ENCODE results near the gene LRRC4.

Gene LRRC4

GRCh38 chr7:127986581-127987521 lies 44.4 kb downstream of the LRRC4 start:
- Histone ChIP-seq H3K9ac (ENCODE audit: low read length) (no peak overlapping the region), H3K4me1 (ENCODE audit: insufficient read depth, low read length) (peaks cover 6% of the 10 kb centered on the region), H3K27ac (ENCODE audit: low read depth, low read length) (no peak overlapping the region), H3K9me3 (ENCODE audit: low read length) (no peaks in the 10 kb centered on the region), H3K36me3 (ENCODE audit: insufficient read depth, low read length) (no peaks in the 10 kb centered on the region), H3K4me3 (ENCODE audit: low read depth in 1 of 2, low read length in 2 of 2) (no peak overlapping the region), H3K27me3 (ENCODE audit: control insufficient read depth in 1 of 2, insufficient read depth in 2 of 2, low read length in 2 of 2) (no peaks in the 10 kb centered on the region)

GRCh38 chr7:127983804-127984332 lies 47.4 kb downstream of the LRRC4 start:
- no peaks in the 10 kb centered on the region for H3K36me3 ChIP-seq (ENCODE audit: insufficient read depth, low read length)
- H3K9ac ChIP-seq (ENCODE audit: low read length): no peak overlapping the region
- no peak overlapping the region for H3K27ac ChIP-seq (ENCODE audit: low read depth, low read length)
- H3K4me1 ChIP-seq (ENCODE audit: insufficient read depth, low read length): peaks cover 5% of the 10 kb centered on the region
- H3K27me3 ChIP-seq (ENCODE audit: control insufficient read depth in 1 of 2, insufficient read depth in 2 of 2, low read length in 2 of 2): no peaks in the 10 kb centered on the region
- H3K4me3 ChIP-seq (ENCODE audit: low read depth in 1 of 2, low read length in 2 of 2): no peak overlapping the region
- H3K9me3 ChIP-seq (ENCODE audit: low read length): no peaks in the 10 kb centered on the region

DNA sequence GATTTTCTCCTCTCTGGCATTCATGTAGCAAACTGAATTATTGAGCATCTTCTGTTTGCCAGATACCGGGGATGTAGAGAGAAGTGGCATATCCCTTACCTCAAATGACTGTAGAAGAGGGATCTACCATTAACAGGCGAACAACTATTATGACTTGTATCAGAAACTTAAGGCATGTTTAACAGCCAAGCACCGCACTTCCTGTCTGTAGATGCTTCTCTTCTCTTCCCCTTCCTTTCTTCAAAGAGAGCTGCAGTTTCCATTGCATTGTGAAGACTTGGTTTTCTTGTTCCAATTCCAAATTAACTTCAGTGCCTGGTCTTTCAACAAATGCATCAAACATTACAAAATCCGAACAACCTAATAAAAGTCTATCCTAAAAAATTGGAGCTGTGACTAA lies 49.3 kb downstream of the LRRC4 start:
- no peaks in the 10 kb centered on the region for H3K36me3 ChIP-seq (ENCODE audit: insufficient read depth, low read length)
- H3K4me1 ChIP-seq (ENCODE audit: insufficient read depth, low read length): no peaks in the 10 kb centered on the region
- no peak overlapping the region for H3K4me3 ChIP-seq (ENCODE audit: low read depth in 1 of 2, low read length in 2 of 2)
- H3K9ac ChIP-seq (ENCODE audit: low read length): no peak overlapping the region
- no peak overlapping the region for H3K27ac ChIP-seq (ENCODE audit: low read depth, low read length)
- H3K27me3 ChIP-seq (ENCODE audit: control insufficient read depth in 1 of 2, insufficient read depth in 2 of 2, low read length in 2 of 2): no peaks in the 10 kb centered on the region
- no peaks in the 10 kb centered on the region for H3K9me3 ChIP-seq (ENCODE audit: low read length)

GRCh38 chr7:127980901-127981300 lies 50.3 kb downstream of the LRRC4 start:
- Histone ChIP-seq H3K36me3 (ENCODE audit: insufficient read depth, low read length) (no peaks in the 10 kb centered on the region), H3K4me3 (ENCODE audit: low read depth in 1 of 2, low read length in 2 of 2) (no peak overlapping the region), H3K4me1 (ENCODE audit: insufficient read depth, low read length) (no peaks in the 10 kb centered on the region), H3K9me3 (ENCODE audit: low read length) (no peaks in the 10 kb centered on the region), H3K27ac (ENCODE audit: low read depth, low read length) (no peak overlapping the region), H3K27me3 (ENCODE audit: control insufficient read depth in 1 of 2, insufficient read depth in 2 of 2, low read length in 2 of 2) (no peaks in the 10 kb centered on the region), H3K9ac (ENCODE audit: low read length) (no peak overlapping the region)

GRCh38 chr7:127979728-127980126 lies 51.5 kb downstream of the LRRC4 start:
- Histone ChIP-seq H3K27ac (ENCODE audit: low read depth, low read length) (no peak overlapping the region), H3K9ac (ENCODE audit: low read length) (no peak overlapping the region), H3K36me3 (ENCODE audit: insufficient read depth, low read length) (no peaks in the 10 kb centered on the region), H3K9me3 (ENCODE audit: low read length) (no peaks in the 10 kb centered on the region), H3K4me1 (ENCODE audit: insufficient read depth, low read length) (no peaks in the 10 kb centered on the region), H3K27me3 (ENCODE audit: control insufficient read depth in 1 of 2, insufficient read depth in 2 of 2, low read length in 2 of 2) (no peaks in the 10 kb centered on the region), H3K4me3 (ENCODE audit: low read depth in 1 of 2, low read length in 2 of 2) (no peak overlapping the region)

DNA sequence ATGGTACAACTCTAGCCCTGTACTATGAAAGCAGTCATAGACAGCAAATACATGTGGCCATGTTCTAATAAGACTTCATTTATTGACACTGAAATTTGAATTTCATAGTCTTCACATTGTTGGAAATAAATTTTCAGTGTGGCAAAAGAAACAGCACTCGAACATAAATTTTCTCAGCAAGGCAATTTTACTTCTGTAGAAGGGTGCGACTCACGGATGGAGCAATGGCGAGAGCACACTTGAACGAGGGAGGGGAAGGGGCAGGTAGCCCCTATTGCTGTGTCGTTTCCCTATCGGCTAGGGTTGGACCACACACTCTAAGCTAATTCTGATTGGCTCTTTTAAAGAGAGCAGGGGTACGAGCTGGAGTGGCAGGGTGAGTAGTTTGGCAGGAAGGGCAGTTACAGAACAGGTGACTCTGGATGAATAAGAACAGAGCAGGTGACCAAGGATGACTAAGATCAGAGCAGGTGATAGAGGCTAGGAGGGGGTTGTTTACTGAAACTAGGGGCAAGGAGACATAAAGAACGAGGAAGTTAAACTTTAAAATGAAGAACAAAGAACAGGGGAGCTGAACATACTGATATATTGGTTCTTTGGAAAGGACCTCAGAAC lies 52.0 kb downstream of the LRRC4 start:
- H3K4me1 ChIP-seq (ENCODE audit: insufficient read depth, low read length): peaks cover 3% of the 10 kb centered on the region
- H3K9me3 ChIP-seq (ENCODE audit: low read length): no peaks in the 10 kb centered on the region
- no peak overlapping the region for H3K9ac ChIP-seq (ENCODE audit: low read length)
- no peaks in the 10 kb centered on the region for H3K27me3 ChIP-seq (ENCODE audit: control insufficient read depth in 1 of 2, insufficient read depth in 2 of 2, low read length in 2 of 2)
- H3K36me3 ChIP-seq (ENCODE audit: insufficient read depth, low read length): no peaks in the 10 kb centered on the region
- H3K4me3 ChIP-seq (ENCODE audit: low read depth in 1 of 2, low read length in 2 of 2): no peak overlapping the region
- no peak overlapping the region for H3K27ac ChIP-seq (ENCODE audit: low read depth, low read length)

- Histone ChIP-seq H3K4me1 (ENCODE audit: insufficient read depth, low read length) (peaks cover 11% of the 10 kb centered on the region), H3K9ac (ENCODE audit: low read length) (no peak overlapping the region), H3K27ac (ENCODE audit: low read depth, low read length) (no peak overlapping the region)
These were observed 52.8 kb downstream of the LRRC4 start for GRCh38 chr7:127978421-127978820.

More at GRCh38 chr7:127978421-127978820, 52.8 kb downstream of the LRRC4 start:
- Histone ChIP-seq H3K36me3 (ENCODE audit: insufficient read depth, low read length) (no peaks in the 10 kb centered on the region), H3K9me3 (ENCODE audit: low read length) (no peaks in the 10 kb centered on the region), H3K4me3 (ENCODE audit: low read depth in 1 of 2, low read length in 2 of 2) (no peak overlapping the region), H3K27me3 (ENCODE audit: control insufficient read depth in 1 of 2, insufficient read depth in 2 of 2, low read length in 2 of 2) (no peaks in the 10 kb centered on the region)
